Uterus (tissue), 2 donors: ENCODE results near the gene ITCH.
"Not testable (repeated sequence)": the region's sequence is repeated elsewhere in the genome, so short reads cannot be mapped to it uniquely, and the experiment has no call there.

Source experiments
- CTCF ChIP-seq, 4 experiments: fragments of 200-600 bp in 2 of 4; fragments of 450-650 bp in 2 of 4; sonication (generic) in 2 of 4; IDR thresholded peaks; one replicate each; pipeline ENCODE4 v1.5.1; 2016 to 2019; ENCODE audit warnings: antibody characterized with exemption in 4 of 4, mild to moderate bottlenecking in 2 of 4, moderate library complexity in 1 of 4
- POLR2A ChIP-seq, 2 donors: fragments of 450-650 bp; IDR thresholded peaks; one replicate each; pipeline ENCODE4 v1.6.1; 2016; ENCODE audit warnings: antibody characterized with exemption in 2 of 2, mild to moderate bottlenecking in 1 of 2, moderate library complexity in 1 of 2

- TF ChIP-seq CTCF, POLR2A (IDR thresholded peaks at IDR 0.05): not testable (repeated sequence)
Observed at GRCh38 chr20:34441423-34441822, 78.3 kb downstream of the ITCH start.
